Panc1 (cell line): ENCODE results near the gene C1QA.

Source experiments
- POLR2AphosphoS5 ChIP-seq: IDR thresholded peaks from 2 replicates; pipeline ENCODE4 v1.6.1; 2012; ENCODE audit warnings: mild to moderate bottlenecking, low read depth, low read length, moderate library complexity
- SIN3A ChIP-seq: IDR thresholded peaks from 2 replicates; pipeline ENCODE4 v1.6.1; 2012; ENCODE audit warnings: low read depth, mild to moderate bottlenecking, low read length, moderate library complexity, borderline replicate concordance; ENCODE audit not compliant: insufficient read depth
- TF ChIP-seq, protein P1 (sequence below): fragments of 450-650 bp; IDR thresholded peaks from 2 replicates; pipeline ENCODE4 v1.5.1; 2017; ENCODE audit warnings: mild to moderate bottlenecking
- TF ChIP-seq, protein P2 (sequence below), 2 experiments: IDR thresholded peaks; 2 replicates each; pipeline ENCODE4 v1.6.1; 2011 to 2012; ENCODE audit warnings: low read depth in 2 of 2, control low read depth in 1 of 2, low read length in 1 of 2, mild to moderate bottlenecking in 1 of 2, moderate library complexity in 1 of 2; ENCODE audit not compliant: insufficient read depth in 1 of 2

DNA sequence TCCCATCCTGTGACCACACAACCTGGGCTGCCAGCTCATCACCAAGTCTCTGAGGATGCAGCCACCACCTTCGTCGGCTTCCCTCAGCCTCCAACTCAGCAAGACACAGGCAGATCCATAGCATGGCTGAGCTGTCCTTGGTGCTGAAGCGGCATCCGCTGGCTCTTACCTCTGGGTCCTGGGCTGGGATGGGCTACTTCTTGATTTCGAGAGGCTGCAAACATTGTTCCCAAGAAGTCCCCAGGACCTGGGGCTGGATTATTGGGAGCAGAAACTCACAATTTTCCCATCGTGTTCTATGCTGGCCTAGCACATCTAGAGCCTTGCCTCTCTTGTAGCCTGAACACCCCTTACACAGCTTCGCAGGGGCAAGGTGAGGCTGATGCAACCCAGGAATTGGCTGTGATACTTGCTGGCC is 24.9 kb upstream of the C1QA start:
- TF ChIP-seq, protein P1, sequence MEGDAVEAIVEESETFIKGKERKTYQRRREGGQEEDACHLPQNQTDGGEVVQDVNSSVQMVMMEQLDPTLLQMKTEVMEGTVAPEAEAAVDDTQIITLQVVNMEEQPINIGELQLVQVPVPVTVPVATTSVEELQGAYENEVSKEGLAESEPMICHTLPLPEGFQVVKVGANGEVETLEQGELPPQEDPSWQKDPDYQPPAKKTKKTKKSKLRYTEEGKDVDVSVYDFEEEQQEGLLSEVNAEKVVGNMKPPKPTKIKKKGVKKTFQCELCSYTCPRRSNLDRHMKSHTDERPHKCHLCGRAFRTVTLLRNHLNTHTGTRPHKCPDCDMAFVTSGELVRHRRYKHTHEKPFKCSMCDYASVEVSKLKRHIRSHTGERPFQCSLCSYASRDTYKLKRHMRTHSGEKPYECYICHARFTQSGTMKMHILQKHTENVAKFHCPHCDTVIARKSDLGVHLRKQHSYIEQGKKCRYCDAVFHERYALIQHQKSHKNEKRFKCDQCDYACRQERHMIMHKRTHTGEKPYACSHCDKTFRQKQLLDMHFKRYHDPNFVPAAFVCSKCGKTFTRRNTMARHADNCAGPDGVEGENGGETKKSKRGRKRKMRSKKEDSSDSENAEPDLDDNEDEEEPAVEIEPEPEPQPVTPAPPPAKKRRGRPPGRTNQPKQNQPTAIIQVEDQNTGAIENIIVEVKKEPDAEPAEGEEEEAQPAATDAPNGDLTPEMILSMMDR, result no peak
- TF ChIP-seq, protein P2, sequence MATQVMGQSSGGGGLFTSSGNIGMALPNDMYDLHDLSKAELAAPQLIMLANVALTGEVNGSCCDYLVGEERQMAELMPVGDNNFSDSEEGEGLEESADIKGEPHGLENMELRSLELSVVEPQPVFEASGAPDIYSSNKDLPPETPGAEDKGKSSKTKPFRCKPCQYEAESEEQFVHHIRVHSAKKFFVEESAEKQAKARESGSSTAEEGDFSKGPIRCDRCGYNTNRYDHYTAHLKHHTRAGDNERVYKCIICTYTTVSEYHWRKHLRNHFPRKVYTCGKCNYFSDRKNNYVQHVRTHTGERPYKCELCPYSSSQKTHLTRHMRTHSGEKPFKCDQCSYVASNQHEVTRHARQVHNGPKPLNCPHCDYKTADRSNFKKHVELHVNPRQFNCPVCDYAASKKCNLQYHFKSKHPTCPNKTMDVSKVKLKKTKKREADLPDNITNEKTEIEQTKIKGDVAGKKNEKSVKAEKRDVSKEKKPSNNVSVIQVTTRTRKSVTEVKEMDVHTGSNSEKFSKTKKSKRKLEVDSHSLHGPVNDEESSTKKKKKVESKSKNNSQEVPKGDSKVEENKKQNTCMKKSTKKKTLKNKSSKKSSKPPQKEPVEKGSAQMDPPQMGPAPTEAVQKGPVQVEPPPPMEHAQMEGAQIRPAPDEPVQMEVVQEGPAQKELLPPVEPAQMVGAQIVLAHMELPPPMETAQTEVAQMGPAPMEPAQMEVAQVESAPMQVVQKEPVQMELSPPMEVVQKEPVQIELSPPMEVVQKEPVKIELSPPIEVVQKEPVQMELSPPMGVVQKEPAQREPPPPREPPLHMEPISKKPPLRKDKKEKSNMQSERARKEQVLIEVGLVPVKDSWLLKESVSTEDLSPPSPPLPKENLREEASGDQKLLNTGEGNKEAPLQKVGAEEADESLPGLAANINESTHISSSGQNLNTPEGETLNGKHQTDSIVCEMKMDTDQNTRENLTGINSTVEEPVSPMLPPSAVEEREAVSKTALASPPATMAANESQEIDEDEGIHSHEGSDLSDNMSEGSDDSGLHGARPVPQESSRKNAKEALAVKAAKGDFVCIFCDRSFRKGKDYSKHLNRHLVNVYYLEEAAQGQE (IDR thresholded peaks at IDR 0.05; ENCODE audit: insufficient read depth in 1 of 2, low read depth in 2 of 2, low read length in 1 of 2), result peak; percentile 99
- TF ChIP-seq POLR2AphosphoS5 (no peak), SIN3A (no peak)
